Esophagus squamous epithelium (tissue), 4 donors: ENCODE data around the gene BMP7.

Source experiments
- CTCF ChIP-seq, 6 experiments: fragments of 450-650 bp in 4 of 6; fragments of 200-600 bp in 2 of 6; sonication (generic) in 2 of 6; IDR thresholded peaks; one replicate each; pipeline ENCODE4 v1.5.1; 2016 to 2019; ENCODE audit warnings: antibody characterized with exemption in 6 of 6, mild to moderate bottlenecking in 4 of 6, moderate library complexity in 4 of 6
- POLR2A ChIP-seq, 4 donors: fragments of 450-650 bp; IDR thresholded peaks; one replicate each; pipeline ENCODE4 v1.6.1; 2017; ENCODE audit warnings: antibody characterized with exemption in 4 of 4, mild to moderate bottlenecking in 4 of 4, moderate library complexity in 3 of 4

GRCh38 chr20:57174737-57175136 is 91.7 kb downstream of the BMP7 start:
- TF ChIP-seq CTCF (IDR thresholded peaks at IDR 0.05) (no peak), POLR2A (IDR thresholded peaks at IDR 0.05) (no peak)
